Frontal cortex (tissue), 4 donors: ENCODE data around the gene WDR72. TPM values are rescaled to one million over a fixed set of nuclear protein-coding genes. Genes with fewer than 3 reads are reported as not detected.
"Not testable (repeated sequence)": the region's sequence is repeated elsewhere in the genome, so short reads cannot be mapped to it uniquely, and the experiment has no call there.

Source experiments
- DNase-seq, 2 donors: peaks; one replicate each; pipeline ENCODE4 v3.0.0; 2012; ENCODE audit warnings: low spot score in 2 of 2
- FAIRE-seq: peaks from 2 replicates; lab custom pipeline; 2012; peaks lifted over from hg19 to GRCh38; lab: Jason Lieb, UNC
- total RNA-seq: library from RNA; depleted of rRNA; stranded (reverse); fragments of >200 nt; gene quantifications from one replicate; pipeline ENCODE4 v1.2.3, GENCODE V29; 2014
- donor health status: control.
- donor health status: control.
- donor health status: control.

Gene WDR72
- total RNA-seq, 1 donor from 2014 or later, result under 0.01 TPM

DNA sequence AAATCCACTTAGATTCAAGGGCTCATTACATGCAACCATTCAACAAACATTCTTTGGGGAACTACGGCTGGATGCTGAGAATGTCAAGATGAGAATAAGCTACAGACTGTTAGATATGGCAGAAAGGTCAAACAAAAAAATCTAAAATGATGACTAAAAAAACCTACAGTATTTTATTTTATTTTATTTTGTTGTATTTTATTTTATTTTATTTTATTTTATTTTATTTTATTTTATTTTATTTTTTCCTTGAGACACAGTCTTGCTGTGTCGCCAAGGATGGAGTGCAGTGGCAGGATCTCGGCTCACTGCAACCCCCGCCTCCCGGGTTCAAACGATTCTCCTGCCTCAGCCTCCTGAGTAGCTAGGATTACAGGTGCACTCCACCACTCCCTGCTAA is 46.2 kb downstream of the WDR72 start:
- FAIRE-seq, result peak; percentile 39
- DNase-seq, result no peak

DNA sequence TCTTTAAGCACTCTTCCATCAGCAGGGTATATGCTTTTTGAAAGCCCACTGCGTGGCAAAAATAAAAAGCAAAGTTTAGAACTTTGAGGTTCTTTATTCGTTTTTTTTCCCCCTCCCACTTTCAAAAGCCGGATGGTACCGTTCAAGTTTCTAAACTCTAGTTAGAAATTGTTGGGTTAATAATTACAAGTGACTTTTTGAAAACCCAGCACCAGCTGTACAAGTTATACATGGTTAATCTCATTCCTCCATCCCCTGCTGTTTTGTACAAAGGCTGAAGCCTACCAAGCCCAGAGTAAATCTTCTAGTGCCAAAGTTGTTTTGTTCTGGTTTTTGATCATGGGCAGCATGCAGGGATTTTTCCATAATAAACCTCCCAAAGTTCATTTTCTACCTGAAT is 48.6 kb downstream of the WDR72 start:
- no peak for DNase-seq
- FAIRE-seq, result no peak

DNA sequence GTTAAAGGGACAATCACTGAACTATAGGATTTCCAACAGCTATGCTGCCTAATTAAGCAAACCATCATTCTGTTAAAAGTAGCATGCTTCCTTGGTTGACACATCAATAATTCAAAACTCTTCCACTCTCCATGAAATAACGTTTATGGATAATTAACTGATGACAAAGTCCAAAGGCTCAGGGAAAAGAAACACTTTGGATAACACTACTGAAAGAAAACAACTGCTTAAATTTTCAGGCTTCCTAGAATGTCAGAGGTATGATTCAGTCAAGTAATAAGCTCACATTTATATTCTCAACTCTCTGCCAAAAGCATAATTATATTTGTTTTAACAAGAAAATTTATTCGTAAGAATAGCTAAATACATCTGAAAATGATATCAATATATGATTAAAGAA is 49.6 kb downstream of the WDR72 start:
- FAIRE-seq (no peak), DNase-seq (no peak)

GRCh38 chr15:53695365-53695764 is 64.1 kb downstream of the WDR72 start:
- no peak for FAIRE-seq
- no peak for DNase-seq

DNA sequence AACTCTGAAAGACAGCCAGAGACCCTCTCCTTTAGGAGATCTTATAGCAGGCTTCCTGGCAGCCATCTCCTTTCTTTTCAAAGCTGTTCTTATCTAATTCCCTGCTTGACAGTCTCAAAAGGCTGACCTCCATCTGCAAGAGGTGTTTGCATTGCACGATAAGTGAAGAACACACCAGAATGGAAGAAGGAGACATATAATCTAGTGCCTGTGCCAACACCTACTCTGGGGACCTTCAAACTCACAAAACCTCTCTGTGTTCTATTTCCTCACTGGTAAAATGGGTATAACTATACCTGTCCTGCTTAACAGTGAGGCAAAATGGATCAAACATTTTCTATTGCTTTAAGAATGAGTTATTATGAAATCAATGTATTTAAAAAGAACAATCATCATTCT is 65.0 kb downstream of the WDR72 start:
- DNase-seq (no peak), FAIRE-seq (no peak)

- no peak for DNase-seq
- FAIRE-seq, result no peak
These were observed 65.6 kb downstream of the WDR72 start for GRCh38 chr15:53693729-53694475.

GRCh38 chr15:53684162-53684561 is 75.3 kb downstream of the WDR72 start:
- not testable (repeated sequence) for FAIRE-seq, DNase-seq

- FAIRE-seq (no peak), DNase-seq (no peak)
These were observed 78.4 kb downstream of the WDR72 start for GRCh38 chr15:53681056-53681455.

GRCh38 chr15:53675832-53676231 is 83.6 kb downstream of the WDR72 start:
- FAIRE-seq (no peak), DNase-seq (no peak)

DNA sequence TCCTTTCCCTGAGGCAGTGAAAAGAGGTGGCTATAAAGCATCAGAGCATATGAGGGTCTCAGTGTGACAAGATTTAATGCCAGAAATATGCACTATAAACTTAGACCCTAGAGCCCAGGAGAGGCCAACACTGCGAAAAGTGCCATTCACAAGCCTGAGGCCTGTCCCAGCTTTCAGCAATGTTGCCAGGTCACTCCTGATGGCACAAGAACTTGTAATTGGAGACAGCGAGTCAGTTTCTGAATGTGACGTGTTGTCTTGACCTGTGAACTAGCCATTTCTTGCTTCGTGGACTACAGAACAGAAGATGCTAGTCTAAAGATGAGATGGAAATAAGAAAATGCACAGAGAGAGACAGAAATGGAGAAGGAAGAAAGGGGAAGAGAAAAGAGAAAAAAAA is 87.9 kb downstream of the WDR72 start:
- FAIRE-seq (no peak), DNase-seq (no peak)

DNA sequence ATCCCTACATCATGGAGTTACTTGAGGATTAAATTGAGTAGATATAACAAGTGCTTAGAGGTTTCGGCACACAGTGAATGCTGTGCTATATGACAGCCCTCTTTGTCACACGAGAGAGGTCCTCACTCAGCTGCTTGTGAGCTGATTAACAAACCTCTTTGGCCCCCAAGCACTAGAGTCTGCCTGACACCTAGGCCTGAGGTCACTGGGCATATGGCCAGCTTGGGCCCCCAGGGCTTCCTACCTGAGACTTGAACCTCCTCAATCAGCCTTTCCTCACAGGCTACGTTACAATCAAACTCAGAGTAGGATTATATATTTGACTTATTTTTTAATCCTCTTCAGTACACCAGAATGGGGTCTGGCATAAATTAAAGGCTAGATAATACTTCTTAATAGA is 88.8 kb downstream of the WDR72 start:
- no peak for FAIRE-seq
- no peak for DNase-seq

DNA sequence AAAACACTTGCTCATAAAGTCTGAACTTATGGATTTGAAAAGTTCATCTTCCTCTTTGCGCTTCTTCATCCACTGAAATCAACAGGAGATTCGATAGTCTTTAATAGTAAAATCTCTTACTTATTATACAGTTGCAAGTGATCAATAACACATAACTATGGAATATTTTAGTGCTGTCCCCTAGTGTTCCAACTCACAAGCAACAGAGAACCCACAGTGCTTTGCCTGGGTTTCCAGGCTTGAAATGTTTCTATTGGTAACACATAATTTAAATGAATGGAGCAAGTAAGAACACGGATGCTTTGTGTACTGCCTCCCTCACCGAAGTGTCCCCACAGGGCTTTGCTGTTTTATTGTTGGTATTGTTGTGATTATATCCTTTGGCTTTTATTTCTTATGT is 93.5 kb downstream of the WDR72 start:
- DNase-seq (no peak), FAIRE-seq (no peak)

DNA sequence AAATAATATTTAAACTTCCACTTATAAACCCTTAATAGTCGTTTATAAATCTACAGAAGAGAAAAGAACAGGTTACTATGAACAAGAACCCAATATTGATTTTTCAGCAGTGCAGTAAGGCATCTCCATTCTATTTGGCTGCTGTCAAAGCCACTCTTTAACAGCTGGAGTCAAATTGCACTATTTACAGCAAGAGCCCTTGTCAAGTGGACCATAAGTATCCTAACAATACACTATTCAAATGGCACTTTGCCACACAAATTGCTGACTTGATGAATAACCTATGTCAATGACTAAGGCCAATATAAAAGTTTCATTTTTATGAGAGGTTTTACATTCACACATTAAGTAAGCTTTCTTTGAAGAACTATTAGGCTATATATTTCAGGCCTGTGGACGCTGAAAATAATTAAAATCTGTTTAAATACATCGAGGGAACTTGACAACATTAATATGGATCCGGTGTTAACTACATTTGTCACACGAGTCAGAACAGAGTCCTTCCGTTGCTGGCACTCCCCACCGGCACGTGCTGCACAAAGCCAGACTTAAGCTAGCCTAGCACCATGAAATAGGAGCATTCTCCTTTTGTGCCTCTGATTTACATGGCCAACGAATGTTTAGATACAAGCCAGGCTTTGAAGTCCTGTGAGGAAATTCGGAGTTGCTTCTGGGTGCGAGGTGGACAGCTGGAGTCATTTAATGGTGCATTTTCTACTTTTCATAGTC is 100.5 kb downstream of the WDR72 start:
- DNase-seq, result no peak

DNA sequence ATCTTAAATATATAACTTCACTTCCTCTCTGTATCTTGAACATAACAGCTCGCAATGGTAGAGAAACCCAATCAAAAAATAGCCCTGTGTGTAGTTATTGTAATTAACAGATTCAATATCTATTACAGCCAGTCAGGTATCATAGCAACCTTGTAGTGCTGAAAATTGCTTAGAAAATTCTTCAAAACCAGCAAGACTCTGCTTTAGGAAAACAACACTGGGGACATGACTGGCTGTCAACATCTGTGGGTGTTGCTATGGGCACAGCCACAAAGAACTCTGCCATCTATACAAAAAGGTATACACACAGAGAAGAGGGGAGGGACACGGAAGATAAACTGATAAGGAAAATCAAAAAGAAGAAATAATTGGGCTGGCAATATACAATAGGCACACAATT is 101.2 kb downstream of the WDR72 start:
- no peak for FAIRE-seq
- no peak for DNase-seq

More for the DNA sequence above, 100.5 kb downstream of the WDR72 start:
- FAIRE-seq, result no peak

GRCh38 chr15:53648934-53649333 is 110.5 kb downstream of the WDR72 start:
- DNase-seq (no peak), FAIRE-seq (no peak)

- FAIRE-seq, result no peak
- no peak for DNase-seq
These were observed 114.8 kb downstream of the WDR72 start for GRCh38 chr15:53644660-53645059.

- FAIRE-seq, result no peak
- DNase-seq, result no peak
These were observed 124.9 kb downstream of the WDR72 start for GRCh38 chr15:53634517-53635106.

DNA sequence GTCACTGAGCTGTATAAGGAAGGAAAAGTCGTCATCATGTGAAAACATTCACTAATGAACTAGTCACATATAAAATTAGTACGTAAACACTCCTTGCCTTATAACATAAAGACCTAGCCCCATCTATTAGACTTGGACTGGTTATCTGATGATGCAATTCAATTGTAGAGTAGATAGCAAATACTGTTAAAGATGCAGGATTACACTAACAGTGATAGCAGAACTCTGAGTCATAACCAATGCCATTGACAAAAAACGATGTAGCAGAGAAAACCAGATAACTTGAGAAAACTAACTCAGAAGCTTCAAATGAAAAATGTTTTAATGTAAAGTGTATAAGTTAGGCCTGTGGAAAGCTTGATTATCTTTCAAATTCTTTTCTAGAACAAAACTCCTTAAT is 132.2 kb downstream of the WDR72 start:
- no peak for FAIRE-seq
- no peak for DNase-seq

GRCh38 chr15:53625962-53626845 is 133.3 kb downstream of the WDR72 start:
- DNase-seq (no peak), FAIRE-seq (no peak)

DNA sequence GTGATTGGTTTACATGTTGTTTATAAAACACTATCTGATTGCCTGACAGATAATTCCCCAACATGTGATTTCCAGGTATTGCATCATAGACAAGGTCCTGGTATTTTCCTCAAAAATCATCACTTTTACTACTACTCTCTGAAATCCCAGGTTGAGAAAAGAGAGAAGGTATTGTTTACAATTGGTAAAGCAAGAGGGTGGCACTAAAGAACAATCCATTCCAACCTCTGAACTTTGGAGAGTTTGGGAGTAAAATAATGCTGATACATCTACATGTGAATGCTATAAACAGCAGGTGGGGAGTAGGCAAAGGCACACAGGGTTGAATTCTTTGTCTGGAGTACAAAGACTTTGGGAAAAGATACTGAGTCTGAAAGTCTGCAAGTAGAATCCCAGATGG is 134.2 kb downstream of the WDR72 start:
- no peak for DNase-seq
- FAIRE-seq, result no peak
